GM06990 (cell line): ENCODE data around the gene FLG.
"Not testable (repeated sequence)": the region's sequence is repeated elsewhere in the genome, so short reads cannot be mapped to it uniquely, and the experiment has no call there.

ENCODE experiments used
- DNase-seq: peaks from one replicate; pipeline ENCODE4 v3.0.0-alpha.2; 2011; ENCODE audit not compliant: insufficient read length; ENCODE audit errors: extremely low read depth
- H3K27me3 ChIP-seq: replicated peaks from 2 replicates; pipeline ENCODE4 v1.6.0; 2011; ENCODE audit warnings: low read length; ENCODE audit not compliant: control insufficient read depth, insufficient read depth
- H3K36me3 ChIP-seq: 2 replicates; pipeline ENCODE4 v1.5.1; 2011; ENCODE audit warnings: low read length; ENCODE audit not compliant: control insufficient read depth, insufficient read depth
- H3K4me3 ChIP-seq: replicated peaks from 2 replicates; pipeline ENCODE4 v1.5.1; 2011; ENCODE audit warnings: low read depth, mild to moderate bottlenecking, control low read depth, low read length

Gene FLG

GRCh38 chr1:152303139-152303872, 21.7 kb downstream of the FLG start:
- DNase-seq, H3K4me3 ChIP-seq, H3K27me3 ChIP-seq, H3K36me3 ChIP-seq: not testable (repeated sequence)

- DNase-seq, H3K36me3 ChIP-seq, H3K27me3 ChIP-seq, H3K4me3 ChIP-seq: not testable (repeated sequence)
Measured at GRCh38 chr1:152256394-152256793, 68.6 kb downstream of the FLG start.
